ENCODE measurements around the gene RNGTT.

Gene RNGTT

DNA sequence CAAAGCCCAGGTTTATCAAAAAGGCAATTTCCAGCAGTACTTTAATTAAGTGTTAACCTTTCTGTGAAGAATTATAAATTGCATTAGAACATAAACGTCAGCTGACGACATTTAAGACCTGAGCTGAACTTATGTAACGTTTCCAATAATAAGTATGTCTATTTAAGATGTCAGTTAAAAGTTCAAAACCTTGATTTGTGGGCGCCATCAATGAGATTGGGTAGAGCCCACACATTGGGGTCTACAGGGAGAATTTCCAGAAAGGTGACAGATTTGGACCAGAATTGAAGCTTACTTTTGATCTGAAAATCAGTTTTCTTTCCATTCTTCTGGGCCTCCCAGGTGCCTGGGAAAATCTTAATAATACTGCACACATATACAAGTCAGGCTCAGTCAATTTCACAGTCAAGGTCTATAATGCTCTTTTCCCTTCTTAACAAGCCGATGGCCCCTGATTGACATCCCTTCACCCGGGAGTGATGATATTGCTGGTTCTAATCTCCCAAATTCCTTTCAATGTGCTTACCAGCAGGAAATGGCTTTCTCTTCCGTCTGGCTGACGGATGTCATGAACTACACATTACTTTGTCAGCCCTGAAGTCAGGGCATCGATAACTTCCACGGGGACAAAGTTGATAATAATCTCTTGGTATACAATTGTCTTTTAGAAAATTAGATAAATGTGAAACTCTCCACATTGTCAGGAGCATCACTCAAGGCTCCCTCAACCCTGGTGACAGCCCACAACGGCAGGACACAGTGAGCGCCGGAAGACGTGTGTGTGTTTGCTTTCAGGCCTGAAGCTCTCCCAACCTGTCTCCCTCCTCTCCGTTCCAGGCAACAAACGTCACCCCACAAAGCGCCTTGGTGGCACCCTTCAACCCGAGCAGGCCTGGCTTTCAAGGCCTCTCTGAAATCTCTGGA lies 400.8 kb downstream of the RNGTT start:
- in situ Hi-C loops (cut with HindIII; ENCODE audit: low pct_unique_long_range_greater_than_20kb, low sequenced_read_pairs): no loop called here
- no peak for TF ChIP-seq JUND (IDR thresholded peaks at IDR 0.05; ENCODE audit: low read depth)
- DNase-seq (ENCODE audit: low read depth in 1 of 2, low spot score in 1 of 2): no peak

DNA sequence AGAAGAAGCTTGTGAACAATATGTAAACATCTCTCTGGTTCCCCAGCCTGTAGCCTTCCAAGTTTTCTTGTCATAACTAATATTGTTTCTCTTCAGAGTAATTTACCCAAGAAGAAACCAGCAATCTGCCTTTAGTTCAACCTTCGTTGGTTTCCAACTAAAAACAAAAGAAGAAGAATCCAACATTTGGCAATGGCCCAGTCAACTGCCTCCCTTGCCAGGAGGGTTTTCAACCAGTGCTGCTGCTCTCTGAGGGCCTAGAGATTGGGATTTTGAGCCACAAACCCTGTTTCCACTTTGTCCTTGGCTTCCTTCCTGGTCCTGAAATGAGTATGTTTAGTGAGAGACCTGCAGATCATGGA lies 401.5 kb downstream of the RNGTT start:
- no peak for TF ChIP-seq JUND (IDR thresholded peaks at IDR 0.05; ENCODE audit: low read depth)
- DNase-seq (ENCODE audit: low read depth in 1 of 2, low spot score in 1 of 2): no peak
- in situ Hi-C loops (cut with HindIII; ENCODE audit: low pct_unique_long_range_greater_than_20kb, low sequenced_read_pairs): no loop called here

DNA sequence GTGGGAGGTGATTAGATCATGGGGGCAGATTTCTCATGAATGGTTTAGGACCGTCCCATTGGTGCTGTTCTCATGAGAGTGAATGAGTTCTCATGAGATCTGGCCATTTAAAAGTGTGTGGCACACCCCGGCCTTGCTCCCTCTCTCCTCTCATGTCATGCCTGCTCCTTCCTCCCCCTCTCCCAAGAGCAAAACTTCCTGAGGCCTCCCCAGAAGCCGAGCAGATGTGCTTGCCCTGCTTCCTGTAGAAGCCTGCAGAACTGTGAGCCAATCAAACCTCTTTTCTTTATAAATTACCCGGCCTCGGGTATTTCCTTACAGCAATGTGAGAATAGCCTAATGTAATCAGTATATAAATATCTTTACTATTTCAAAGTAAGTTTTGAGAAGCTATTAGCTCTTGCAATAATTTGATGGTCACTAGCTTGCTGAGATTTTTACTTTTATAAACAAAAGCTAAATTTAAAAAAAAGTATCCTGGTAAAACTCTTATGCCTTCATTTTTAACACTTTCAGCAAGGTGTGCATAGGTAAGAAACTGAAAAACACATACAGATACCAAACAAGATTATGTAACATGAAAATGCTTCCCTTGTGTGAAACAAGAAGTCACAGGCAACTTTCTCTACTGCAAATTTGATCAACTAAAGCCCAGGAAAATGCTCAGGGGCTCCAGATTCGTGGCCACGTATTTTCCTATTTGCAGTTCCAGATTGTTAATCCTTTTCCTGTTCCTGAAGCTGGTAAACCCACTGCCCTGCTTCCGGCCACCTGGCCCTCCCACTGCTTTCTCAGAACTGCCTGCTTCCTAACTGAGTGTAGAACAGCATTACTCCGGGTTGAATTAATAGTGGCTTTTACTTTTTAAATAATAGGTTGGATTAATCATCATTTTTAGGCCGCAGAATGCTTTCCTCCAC lies 402.1 kb downstream of the RNGTT start:
- in situ Hi-C loops (cut with HindIII; ENCODE audit: low pct_unique_long_range_greater_than_20kb, low sequenced_read_pairs): no loop called here
- no peak for TF ChIP-seq JUND (IDR thresholded peaks at IDR 0.05; ENCODE audit: low read depth)
- DNase-seq (ENCODE audit: low read depth in 1 of 2, low spot score in 1 of 2): no peak
